SK-N-MC (cell line): ENCODE data around the gene SLCO1B1.

ENCODE experiments used
- EZH2 ChIP-seq: fragments of 200-600 bp; sonication (generic); IDR thresholded peaks from one replicate; pipeline ENCODE4 v1.6.1; 2017; ENCODE audit warnings: antibody characterized with exemption
- POLR2AphosphoS5 ChIP-seq: IDR thresholded peaks from 2 replicates; pipeline ENCODE4 v1.6.1; 2012; ENCODE audit warnings: mild to moderate bottlenecking, low read depth, low read length, borderline replicate concordance

GRCh38 chr12:21129351-21129750 is 1.6 kb upstream of the SLCO1B1 start:
- no peak for TF ChIP-seq POLR2AphosphoS5
- TF ChIP-seq EZH2: no peak
